ENCODE measurements around the gene CMPK2. TPM values are rescaled to one million over a fixed set of nuclear protein-coding genes. Genes with fewer than 3 reads are reported as not detected.

Gene CMPK2
- total and polyA plus RNA-seq, 9 of the 15 experiments (the other 6 are each of a cell fraction or from before 2014, with no cell fraction given) = 2.6 to 10.5 (median 5.0) TPM

GRCh38 chr2:6820236-6820635 is 45.5 kb downstream of the CMPK2 start:
- Histone ChIP-seq H3K9ac (ENCODE audit: insufficient read depth in 1 of 2, low read depth in 2 of 2, low read length in 2 of 2) (no peak overlapping the region), H3K9me1 (ENCODE audit: control insufficient read depth, insufficient read depth, low read length) (no peaks in the 10 kb centered on the region), H4K20me1 (replicated peaks; ENCODE audit: control insufficient read depth, insufficient read depth, low read length) (no peaks in the 10 kb centered on the region), H3K4me3 (no peak overlapping the region), H3K4me1 (replicated peaks in 1 of 2; ENCODE audit: control insufficient read depth in 2 of 2, insufficient read depth in 2 of 2, low read length in 2 of 2) (no peaks in the 10 kb centered on the region; a peak in 1 of 5 replicates), H3K9me3 (replicated peaks; ENCODE audit: control insufficient read depth, insufficient read depth, low read depth, low read length) (no peaks in the 10 kb centered on the region; the same call in 1 of the 2 replicates), H3K79me2 (ENCODE audit: control insufficient read depth, insufficient read depth, low read length) (no peaks in the 10 kb centered on the region), H3K27me3 (ENCODE audit: control insufficient read depth in 2 of 2, insufficient read depth in 2 of 2, low read length in 2 of 2) (peaks cover 11 to 28% of the 10 kb centered on the region in 2 experiments; a peak in 4 of 5 replicates), H3K36me3 (ENCODE audit: control insufficient read depth, insufficient read depth, low read length) (no peaks in the 10 kb centered on the region), H3K4me2 (ENCODE audit: insufficient read depth, low read length) (no peak overlapping the region), H3K27ac (ENCODE audit: extremely low read depth, low read depth, low read length) (no peak overlapping the region), H2AFZ (ENCODE audit: low read depth, low read length) (no peak overlapping the region)
- ATAC-seq = peak; percentile 29; the same call in 2 of the 3 replicates
- ChIA-PET POLR2A (no interaction called here), CTCF (ENCODE audit: low intra/inter-chr PET ratio) (no interaction called here)
- DNase-seq (ENCODE audit: extremely low read depth in 1 of 4, low spot score in 3 of 4) = no peak
- FAIRE-seq = no peak
- WGBS (ENCODE audit: insufficient coverage, low coverage, missing lambda C conversion rate) = 4% methylated on average over 5 of the region's 5 CpGs
- BruUV-seq (replicated peaks) = no TSS peak
- in situ Hi-C loops (cut with MboI) = no loop called here
- intact Hi-C loops (cut with micrococcal nuclease) = no loop called here
- TF ChIP-seq ZNF24 (IDR thresholded peaks at IDR 0.05) (no peak), ETV1 (tag; conservative IDR thresholded peaks at IDR 0.05; ENCODE audit: low read depth) (no peak), TGIF2 (CRISPR knock-in tag; IDR thresholded peaks at IDR 0.05) (no peak)

DNA sequence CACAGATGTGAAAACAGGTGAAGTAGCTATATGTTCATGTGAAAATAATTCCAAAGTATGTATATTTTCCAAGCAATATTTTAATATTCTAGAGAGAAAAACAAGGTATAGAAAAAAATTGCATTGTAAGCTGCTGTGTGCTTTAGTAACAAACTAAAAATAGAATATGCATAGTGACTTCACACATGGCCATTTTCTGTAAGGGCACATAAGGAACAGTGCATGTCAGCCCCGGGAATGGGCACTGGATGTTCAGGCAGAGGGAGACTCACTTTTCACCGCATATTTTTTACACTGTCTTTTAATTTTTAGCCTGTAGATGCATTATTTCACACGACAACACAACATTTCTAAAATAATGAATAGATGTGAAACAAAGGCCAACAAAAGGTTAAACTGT is 46.0 kb downstream of the CMPK2 start:
- no peak for DNase-seq (ENCODE audit: extremely low read depth in 1 of 4, low spot score in 3 of 4)
- no peak for FAIRE-seq
- Histone ChIP-seq H3K9me1 (ENCODE audit: control insufficient read depth, insufficient read depth, low read length) (no peaks in the 10 kb centered on the region), H3K79me2 (ENCODE audit: control insufficient read depth, insufficient read depth, low read length) (no peaks in the 10 kb centered on the region), H4K20me1 (replicated peaks; ENCODE audit: control insufficient read depth, insufficient read depth, low read length) (no peaks in the 10 kb centered on the region), H3K4me3 (no peak overlapping the region), H3K27me3 (ENCODE audit: control insufficient read depth in 2 of 2, insufficient read depth in 2 of 2, low read length in 2 of 2) (peaks cover 11 to 28% of the 10 kb centered on the region in 2 experiments; a peak in 4 of 5 replicates), H3K9me3 (replicated peaks; ENCODE audit: control insufficient read depth, insufficient read depth, low read depth, low read length) (no peaks in the 10 kb centered on the region; the same call in 1 of the 2 replicates), H3K4me1 (replicated peaks in 1 of 2; ENCODE audit: control insufficient read depth in 2 of 2, insufficient read depth in 2 of 2, low read length in 2 of 2) (no peaks in the 10 kb centered on the region; a peak in 1 of 5 replicates), H3K27ac (ENCODE audit: extremely low read depth, low read depth, low read length) (no peak overlapping the region), H2AFZ (ENCODE audit: low read depth, low read length) (no peak overlapping the region), H3K4me2 (ENCODE audit: insufficient read depth, low read length) (no peak overlapping the region), H3K36me3 (ENCODE audit: control insufficient read depth, insufficient read depth, low read length) (no peaks in the 10 kb centered on the region), H3K9ac (ENCODE audit: insufficient read depth in 1 of 2, low read depth in 2 of 2, low read length in 2 of 2) (no peak overlapping the region)
- ATAC-seq = no peak
- POLR2A ChIA-PET = no interaction called here
- WGBS (ENCODE audit: insufficient coverage, low coverage, missing lambda C conversion rate) = 7% methylated on average over 3 of the region's 3 CpGs
- CTCF ChIA-PET (ENCODE audit: low intra/inter-chr PET ratio) = no interaction called here
- intact Hi-C loops (cut with micrococcal nuclease) = no loop called here
- in situ Hi-C loops (cut with MboI) = no loop called here
- TF ChIP-seq CHAMP1 (IDR thresholded peaks at IDR 0.05) (no peak), STAT5A (IDR thresholded peaks at IDR 0.05; ENCODE audit: borderline replicate concordance, low read length) (no peak)
- no TSS peak for BruUV-seq (replicated peaks)

All from K562 (cell line).